H9 (cell line): Measurements from ENCODE around the gene VAV3. TPM values are rescaled to one million over a fixed set of nuclear protein-coding genes. Genes with fewer than 3 reads are reported as not detected.

Source experiments
- DNase-seq: peaks from one replicate; pipeline ENCODE4 v3.0.0-alpha.2; 2017
- H2AFZ ChIP-seq: one replicate; pipeline ENCODE4 v1.6.1; 2013; ENCODE audit warnings: mild to moderate bottlenecking, low read length, control low read depth, moderate library complexity
- H2AK5ac ChIP-seq: 2 replicates; pipeline ENCODE4 v1.6.1; 2013; ENCODE audit warnings: low read length, control low read depth, mixed read lengths; ENCODE audit not compliant: insufficient read length
- H2BK120ac ChIP-seq: one replicate; pipeline ENCODE4 v1.6.1; 2013; ENCODE audit warnings: low read depth, mild to moderate bottlenecking, low read length, control low read depth, inconsistent platforms; ENCODE audit not compliant: poor library complexity, severe bottlenecking
- H2BK12ac ChIP-seq: 2 replicates; pipeline ENCODE4 v1.6.1; 2013; ENCODE audit warnings: low read length, control low read depth, mixed read lengths, low read depth; ENCODE audit not compliant: insufficient read length
- H2BK15ac ChIP-seq: 2 replicates; pipeline ENCODE4 v1.6.1; 2013; ENCODE audit warnings: low read depth, low read length, control low read depth
- H2BK20ac ChIP-seq: one replicate; pipeline ENCODE4 v1.6.1; 2013; ENCODE audit warnings: low read depth, mild to moderate bottlenecking, low read length, control low read depth, inconsistent platforms; ENCODE audit not compliant: poor library complexity, severe bottlenecking
- H2BK5ac ChIP-seq: 2 replicates; pipeline ENCODE4 v1.6.1; 2013; ENCODE audit warnings: low read length, control low read depth, mixed read lengths; ENCODE audit not compliant: insufficient read length
- H3K14ac ChIP-seq: 2 replicates; pipeline ENCODE4 v1.6.1; 2013; ENCODE audit warnings: low read length, control low read depth; ENCODE audit not compliant: insufficient read depth
- H3K18ac ChIP-seq: 2 replicates; pipeline ENCODE4 v1.6.1; 2013; ENCODE audit warnings: low read depth, mild to moderate bottlenecking, mixed read lengths, low read length, control low read depth; ENCODE audit not compliant: insufficient read length
- H3K23ac ChIP-seq: 2 replicates; pipeline ENCODE4 v1.6.1; 2013; ENCODE audit warnings: low read length, control low read depth, mixed read lengths, low read depth; ENCODE audit not compliant: insufficient read length
- H3K23me2 ChIP-seq: 2 replicates; pipeline ENCODE4 v1.6.1; 2013; ENCODE audit warnings: low read depth, mild to moderate bottlenecking, mixed read lengths, low read length, control low read depth; ENCODE audit not compliant: insufficient read length, poor library complexity, severe bottlenecking
- H3K27ac ChIP-seq: 2 replicates; pipeline ENCODE4 v1.5.1; 2013; ENCODE audit warnings: low read length, control low read depth, mixed read lengths, low read depth; ENCODE audit not compliant: insufficient read length
- H3K27me3 ChIP-seq: 2 replicates; pipeline ENCODE4 v1.6.1; 2013; ENCODE audit warnings: low read length, control low read depth, inconsistent platforms; ENCODE audit not compliant: insufficient read depth
- H3K4ac ChIP-seq: 2 replicates; pipeline ENCODE4 v1.6.1; 2013; ENCODE audit warnings: low read depth, mild to moderate bottlenecking, control low read depth, inconsistent platforms, low read length, moderate library complexity
- H3K4me1 ChIP-seq: 2 replicates; pipeline ENCODE4 v1.6.1; 2013; ENCODE audit warnings: low read length, control low read depth, inconsistent platforms; ENCODE audit not compliant: insufficient read depth
- H3K4me2 ChIP-seq: 2 replicates; pipeline ENCODE4 v1.6.1; 2013; ENCODE audit warnings: low read length, control low read depth, mixed read lengths; ENCODE audit not compliant: insufficient read length, insufficient read depth
- H3K56ac ChIP-seq: 2 replicates; pipeline ENCODE4 v1.6.1; 2013; ENCODE audit warnings: low read depth, mild to moderate bottlenecking, mixed read lengths, low read length, control low read depth; ENCODE audit not compliant: insufficient read length
- H3K79me1 ChIP-seq: 2 replicates; pipeline ENCODE4 v1.6.1; 2013; ENCODE audit warnings: low read depth, mild to moderate bottlenecking, moderate library complexity, low read length, control low read depth, inconsistent platforms; ENCODE audit not compliant: insufficient read depth, poor library complexity, severe bottlenecking
- H3K79me2 ChIP-seq: 2 replicates; pipeline ENCODE4 v1.6.1; 2013; ENCODE audit warnings: low read length, control low read depth, inconsistent platforms; ENCODE audit not compliant: insufficient read depth
- H3K9ac ChIP-seq: 2 replicates; pipeline ENCODE4 v1.6.1; 2013; ENCODE audit warnings: low read length, control low read depth, mixed read lengths; ENCODE audit not compliant: insufficient read length; ENCODE audit errors: extremely low read depth
- H3K9me3 ChIP-seq: one replicate; pipeline ENCODE4 v1.6.1; 2013; ENCODE audit warnings: low read depth, low read length, inconsistent platforms; ENCODE audit not compliant: control insufficient read depth
- H3T11ph ChIP-seq: one replicate; pipeline ENCODE4 v1.6.1; 2013; ENCODE audit warnings: mild to moderate bottlenecking, low read length, control low read depth, inconsistent platforms
- H4K20me1 ChIP-seq: one replicate; pipeline ENCODE4 v1.6.1; 2013; ENCODE audit not compliant: control insufficient read depth, insufficient read length, insufficient read depth
- H4K5ac ChIP-seq: 2 replicates; pipeline ENCODE4 v1.6.1; 2013; ENCODE audit warnings: low read depth, mild to moderate bottlenecking, mixed read lengths, low read length, control low read depth; ENCODE audit not compliant: insufficient read length
- H4K8ac ChIP-seq: replicated peaks from 2 replicates; pipeline ENCODE4 v1.6.1; 2013; ENCODE audit warnings: low read length, control low read depth, mixed read lengths, low read depth; ENCODE audit not compliant: insufficient read length
- H4K91ac ChIP-seq: 2 replicates; pipeline ENCODE4 v1.6.1; 2013; ENCODE audit warnings: low read depth, mild to moderate bottlenecking, moderate library complexity, mixed read lengths, low read length, control low read depth; ENCODE audit not compliant: insufficient read length
- H3K27ac Mint-ChIP-seq, 3 experiments: 2 replicates in 2 of 3; 3 replicates in 1 of 3; pipeline ENCODE4 v1.8.0; 2020 to 2021; ENCODE audit warnings: mixed read lengths in 3 of 3, mild to moderate bottlenecking in 1 of 3, moderate library complexity in 1 of 3
- H3K27me3 Mint-ChIP-seq: 2 replicates; pipeline ENCODE4 v1.8.0; 2021; ENCODE audit warnings: low read depth, mild to moderate bottlenecking, moderate library complexity, mixed read lengths
- H3K36me3 Mint-ChIP-seq, 3 experiments: 2 replicates in 2 of 3; 3 replicates in 1 of 3; pipeline ENCODE4 v1.8.0; 2020 to 2021; ENCODE audit warnings: low read depth in 3 of 3, mixed read lengths in 3 of 3; ENCODE audit not compliant: insufficient read depth in 1 of 3
- H3K4me1 Mint-ChIP-seq, 2 experiments: 2 replicates each; pipeline ENCODE4 v1.8.0; 2020; ENCODE audit warnings: mixed read lengths in 2 of 2
- H3K4me3 Mint-ChIP-seq, 2 experiments: 2 replicates in 1 of 2; 3 replicates in 1 of 2; pipeline ENCODE4 v1.8.0; 2020 to 2021; ENCODE audit warnings: mild to moderate bottlenecking in 2 of 2, mixed read lengths in 2 of 2, moderate library complexity in 1 of 2
- H3K9me3 Mint-ChIP-seq, 2 experiments: 2 replicates in 1 of 2; 3 replicates in 1 of 2; pipeline ENCODE4 v1.8.0; 2020; ENCODE audit warnings: mild to moderate bottlenecking in 2 of 2, mixed read lengths in 2 of 2, moderate library complexity in 1 of 2
- CTCF ChIP-seq: fragments of 200-600 bp; sonication (generic); conservative IDR thresholded peaks from 3 replicates; pipeline ENCODE4 v1.8.0; 2021; ENCODE audit warnings: antibody characterized with exemption, mild to moderate bottlenecking
- WGBS: extraction: QIAGEN DNeasy Blood & Tissue Kit; methylation state at CpG from one replicate; pipeline ENCODE4 v1.1.7; 2013; ENCODE audit warnings: missing lambda C conversion rate, low lambda C conversion rate, mixed read lengths; ENCODE audit not compliant: insufficient read length; ENCODE audit errors: extremely low coverage; 5-methylcytosine and 5-hydroxymethylcytosine counted together
- total RNA-seq: library from RNA; stranded (reverse); gene quantifications from 2 replicates; pipeline ENCODE4 v1.2.1, GENCODE V29; 2021

The VAV3 gene
- total RNA-seq, 1 experiment from 2014 or later = 5.1 TPM

GRCh38 chr1:107557095-107557494 lies 407.9 kb downstream of the VAV3 start:
- Histone ChIP-seq H2AFZ (no peak overlapping the region), H3K56ac (no peak overlapping the region), H2BK5ac (no peak overlapping the region), H3K4me2 (no peak overlapping the region), H3K23me2 (no peaks in the 10 kb centered on the region), H3K4me1 (no peaks in the 10 kb centered on the region), H3K79me2 (no peaks in the 10 kb centered on the region), H2AK5ac (no peak overlapping the region), H3K14ac (no peak overlapping the region), H2BK120ac (no peak overlapping the region), H2BK12ac (no peak overlapping the region), H3K18ac (no peak overlapping the region), H3K23ac (no peak overlapping the region), H4K5ac (no peak overlapping the region), H3K4ac (no peak overlapping the region), H2BK20ac (no peak overlapping the region), H3K9me3 (no peaks in the 10 kb centered on the region), H3K79me1 (no peaks in the 10 kb centered on the region), H4K91ac (no peak overlapping the region), H3K27ac (no peak overlapping the region), H3K9ac (no peak overlapping the region), H4K8ac (no peak overlapping the region), H2BK15ac (no peak overlapping the region), H3T11ph (no peak overlapping the region), H4K20me1 (no peaks in the 10 kb centered on the region), H3K27me3 (no peaks in the 10 kb centered on the region)
- no peaks in the 10 kb centered on the region for H3K27me3 Mint-ChIP-seq
- WGBS = no CpG with 5 or more reads among the region's 2 CpGs
- no peaks in the 10 kb centered on the region for H3K36me3 Mint-ChIP-seq
- H3K4me1 Mint-ChIP-seq = no peaks in the 10 kb centered on the region
- H3K4me3 Mint-ChIP-seq = no peak overlapping the region
- DNase-seq = no peak
- no peaks in the 10 kb centered on the region for H3K9me3 Mint-ChIP-seq
- TF ChIP-seq CTCF = no peak
- no peak overlapping the region for H3K27ac Mint-ChIP-seq
